KOPT-K1 (cell line): Measurements from ENCODE around the gene GADD45A.
"Not testable (repeated sequence)": the region's sequence is repeated elsewhere in the genome, so short reads cannot be mapped to it uniquely, and the experiment has no call there.

ENCODE experiments used
- H3K27ac ChIP-seq: fragments of 200-600 bp; sonication (generic); 2 replicates; pipeline ENCODE4 v1.5.1; 2016; ENCODE audit warnings: antibody characterized with exemption, mild to moderate bottlenecking, low read depth, low read length; ENCODE audit not compliant: poor library complexity, severe bottlenecking
- H3K36me3 ChIP-seq: fragments of 200-600 bp; sonication (generic); 2 replicates; pipeline ENCODE4 v1.5.1; 2017; ENCODE audit warnings: antibody characterized with exemption, mild to moderate bottlenecking, low read length, moderate library complexity; ENCODE audit not compliant: insufficient read depth
- H3K9me3 ChIP-seq: fragments of 200-600 bp; sonication (generic); 2 replicates; pipeline ENCODE4 v1.5.1; 2017; ENCODE audit warnings: antibody characterized with exemption, low read length, mild to moderate bottlenecking; ENCODE audit not compliant: insufficient read depth, poor library complexity, severe bottlenecking

GADD45A gene

GRCh38 chr1:67655581-67655980 lies 29.4 kb upstream of the GADD45A start:
- H3K36me3 ChIP-seq = no peaks in the 10 kb centered on the region
- H3K9me3 ChIP-seq = no peaks in the 10 kb centered on the region
- no peak overlapping the region for H3K27ac ChIP-seq

- not testable (repeated sequence) for H3K27ac ChIP-seq, H3K36me3 ChIP-seq, H3K9me3 ChIP-seq
These were observed 27.8 kb upstream of the GADD45A start for GRCh38 chr1:67657152-67657551.

GRCh38 chr1:67659229-67659628 lies 25.8 kb upstream of the GADD45A start:
- H3K27ac ChIP-seq = no peak overlapping the region
- H3K9me3 ChIP-seq = no peaks in the 10 kb centered on the region
- H3K36me3 ChIP-seq = no peaks in the 10 kb centered on the region

GRCh38 chr1:67662884-67663283 lies 22.1 kb upstream of the GADD45A start:
- H3K36me3 ChIP-seq = no peaks in the 10 kb centered on the region
- no peaks in the 10 kb centered on the region for H3K9me3 ChIP-seq
- H3K27ac ChIP-seq = no peak overlapping the region

GRCh38 chr1:67664048-67664447 lies 21.0 kb upstream of the GADD45A start:
- H3K27ac ChIP-seq = no peak overlapping the region
- H3K36me3 ChIP-seq = no peaks in the 10 kb centered on the region
- H3K9me3 ChIP-seq = no peaks in the 10 kb centered on the region

GRCh38 chr1:67665307-67665706 lies 19.7 kb upstream of the GADD45A start:
- not testable (repeated sequence) for H3K9me3 ChIP-seq, H3K36me3 ChIP-seq, H3K27ac ChIP-seq

- Histone ChIP-seq H3K36me3 (no peaks in the 10 kb centered on the region), H3K27ac (no peak overlapping the region), H3K9me3 (no peaks in the 10 kb centered on the region)
These were observed 18.4 kb upstream of the GADD45A start for GRCh38 chr1:67666636-67667035.

- Histone ChIP-seq H3K36me3 (no peaks in the 10 kb centered on the region), H3K9me3 (no peaks in the 10 kb centered on the region), H3K27ac (no peak overlapping the region)
These were observed 16.3 kb upstream of the GADD45A start for GRCh38 chr1:67668660-67669059.

GRCh38 chr1:67672260-67672803 lies 12.7 kb upstream of the GADD45A start:
- Histone ChIP-seq H3K27ac (no peak overlapping the region), H3K9me3 (no peaks in the 10 kb centered on the region), H3K36me3 (no peaks in the 10 kb centered on the region)

- H3K9me3 ChIP-seq = no peaks in the 10 kb centered on the region
- no peak overlapping the region for H3K27ac ChIP-seq
- H3K36me3 ChIP-seq = no peaks in the 10 kb centered on the region
These were observed 11.4 kb upstream of the GADD45A start for GRCh38 chr1:67673468-67674201.

- H3K27ac ChIP-seq = no peak overlapping the region
- H3K36me3 ChIP-seq = no peaks in the 10 kb centered on the region
- H3K9me3 ChIP-seq = no peaks in the 10 kb centered on the region
These were observed 10.6 kb upstream of the GADD45A start for GRCh38 chr1:67674260-67675011.

GRCh38 chr1:67675800-67676199 lies 9.2 kb upstream of the GADD45A start:
- no peak overlapping the region for H3K27ac ChIP-seq
- H3K9me3 ChIP-seq = no peaks in the 10 kb centered on the region
- no peaks in the 10 kb centered on the region for H3K36me3 ChIP-seq

GRCh38 chr1:67676287-67676686 lies 8.7 kb upstream of the GADD45A start:
- no peaks in the 10 kb centered on the region for H3K36me3 ChIP-seq
- H3K9me3 ChIP-seq = no peaks in the 10 kb centered on the region
- H3K27ac ChIP-seq = no peak overlapping the region

- Histone ChIP-seq H3K9me3 (no peaks in the 10 kb centered on the region), H3K36me3 (no peaks in the 10 kb centered on the region), H3K27ac (no peak overlapping the region)
These were observed 8.1 kb upstream of the GADD45A start for GRCh38 chr1:67676946-67677345.

GRCh38 chr1:67677408-67677807 lies 7.6 kb upstream of the GADD45A start:
- no peaks in the 10 kb centered on the region for H3K9me3 ChIP-seq
- no peak overlapping the region for H3K27ac ChIP-seq
- no peaks in the 10 kb centered on the region for H3K36me3 ChIP-seq

- Histone ChIP-seq H3K27ac (no peak overlapping the region), H3K36me3 (no peaks in the 10 kb centered on the region), H3K9me3 (no peaks in the 10 kb centered on the region)
These were observed 7.1 kb upstream of the GADD45A start for GRCh38 chr1:67677930-67678329.
